ENCODE results near the gene SUPT4H1. TPM values are rescaled to one million over a fixed set of nuclear protein-coding genes. Genes with fewer than 3 reads are reported as not detected.

The SUPT4H1 gene
- total and polyA plus RNA-seq, 9 of the 15 experiments (the other 6 are each of a cell fraction or from before 2014, with no cell fraction given) = 62.1 to 320 (median 117) TPM

DNA sequence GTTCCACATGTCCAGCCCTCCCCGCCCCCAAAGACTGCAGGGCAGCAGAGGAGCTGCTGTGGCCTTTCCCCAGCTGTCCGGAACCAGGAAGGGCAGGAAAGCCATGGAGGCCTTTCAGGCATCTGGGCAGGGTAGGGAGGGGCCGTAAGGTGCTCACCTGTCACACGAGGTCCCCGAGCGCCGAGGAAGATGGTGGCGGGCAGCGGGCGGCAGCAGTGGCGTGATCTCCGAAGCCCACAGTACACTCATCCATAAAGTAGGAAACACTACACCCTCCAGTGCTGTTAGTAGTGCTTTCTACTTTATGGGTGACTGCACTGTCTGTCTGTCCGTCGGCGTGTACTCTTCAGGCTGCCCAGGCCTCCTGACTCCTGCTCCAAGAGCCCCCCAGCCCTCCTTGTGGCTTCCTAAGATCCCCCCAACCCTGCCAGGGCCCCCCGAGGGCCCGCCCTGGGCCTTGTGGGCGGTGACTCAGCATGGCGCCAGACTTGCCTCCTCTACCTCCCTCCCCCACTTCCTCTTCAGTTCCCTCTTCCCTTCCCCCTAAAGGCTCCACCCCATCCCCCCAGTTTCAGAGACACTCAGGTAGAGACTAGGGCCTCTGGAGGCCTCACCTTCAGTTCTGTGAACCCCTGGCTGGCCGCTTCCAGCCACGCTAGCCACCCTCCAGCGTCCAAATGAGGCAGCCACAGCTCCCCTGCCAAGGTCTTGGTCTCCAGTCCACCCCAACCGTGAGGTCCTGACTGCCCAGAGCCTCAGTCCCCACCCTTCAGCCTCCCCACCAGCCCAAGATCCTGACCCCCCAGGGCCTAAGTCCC lies 20.8 kb downstream of the SUPT4H1 start (continued):
- TF ChIP-seq CREM (IDR thresholded peaks at IDR 0.05; ENCODE audit: low read depth) = no peak
- no peak for TF ChIP-seq ZNF408 (CRISPR knock-in tag; IDR thresholded peaks at IDR 0.05; ENCODE audit: low read depth)
- TF ChIP-seq RCOR1 (IDR thresholded peaks at IDR 0.05; ENCODE audit: borderline replicate concordance in 1 of 2, low read depth in 2 of 2, low read length in 2 of 2) = peak; percentile 40 to 63; a peak in 2 of 4 replicates
- no peak for TF ChIP-seq ZNF780A (CRISPR knock-in tag; IDR thresholded peaks at IDR 0.05)
- no peak for TF ChIP-seq TFAM (CRISPR knock-in tag; conservative IDR thresholded peaks at IDR 0.05)
- no peak for TF ChIP-seq NFE2L1 (tag; IDR thresholded peaks at IDR 0.05; ENCODE audit: borderline replicate concordance, low read depth)
- TF ChIP-seq ESRRA (IDR thresholded peaks at IDR 0.05; ENCODE audit: borderline replicate concordance, low read depth) = no peak; the same call in 1 of the 2 replicates
- TF ChIP-seq JUN (IDR thresholded peaks at IDR 0.05; ENCODE audit: borderline replicate concordance, low read depth, low read length) = peak; percentile 65; the same call in 1 of the 2 replicates
- no peak; the same call in 1 of the 2 replicates for TF ChIP-seq JUN (CRISPR knock-in tag; IDR thresholded peaks at IDR 0.05; ENCODE audit: borderline replicate concordance)
- TF ChIP-seq CXXC5 (CRISPR knock-in tag; IDR thresholded peaks at IDR 0.05) = no peak; the same call in 1 of the 2 replicates
- TF ChIP-seq ZNF197 (CRISPR knock-in tag; IDR thresholded peaks at IDR 0.05; ENCODE audit: low read depth) = 0 out of 2 replicates have a peak, but pooled peaks have one; percentile 35
- TF ChIP-seq GATAD2A (IDR thresholded peaks at IDR 0.05) = peak; percentile 13; the same call in 1 of the 2 replicates
- TF ChIP-seq, protein P1, sequence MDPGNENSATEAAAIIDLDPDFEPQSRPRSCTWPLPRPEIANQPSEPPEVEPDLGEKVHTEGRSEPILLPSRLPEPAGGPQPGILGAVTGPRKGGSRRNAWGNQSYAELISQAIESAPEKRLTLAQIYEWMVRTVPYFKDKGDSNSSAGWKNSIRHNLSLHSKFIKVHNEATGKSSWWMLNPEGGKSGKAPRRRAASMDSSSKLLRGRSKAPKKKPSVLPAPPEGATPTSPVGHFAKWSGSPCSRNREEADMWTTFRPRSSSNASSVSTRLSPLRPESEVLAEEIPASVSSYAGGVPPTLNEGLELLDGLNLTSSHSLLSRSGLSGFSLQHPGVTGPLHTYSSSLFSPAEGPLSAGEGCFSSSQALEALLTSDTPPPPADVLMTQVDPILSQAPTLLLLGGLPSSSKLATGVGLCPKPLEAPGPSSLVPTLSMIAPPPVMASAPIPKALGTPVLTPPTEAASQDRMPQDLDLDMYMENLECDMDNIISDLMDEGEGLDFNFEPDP (CRISPR knock-in tag; IDR thresholded peaks at IDR 0.05) = no peak
- TF ChIP-seq, protein P2, sequence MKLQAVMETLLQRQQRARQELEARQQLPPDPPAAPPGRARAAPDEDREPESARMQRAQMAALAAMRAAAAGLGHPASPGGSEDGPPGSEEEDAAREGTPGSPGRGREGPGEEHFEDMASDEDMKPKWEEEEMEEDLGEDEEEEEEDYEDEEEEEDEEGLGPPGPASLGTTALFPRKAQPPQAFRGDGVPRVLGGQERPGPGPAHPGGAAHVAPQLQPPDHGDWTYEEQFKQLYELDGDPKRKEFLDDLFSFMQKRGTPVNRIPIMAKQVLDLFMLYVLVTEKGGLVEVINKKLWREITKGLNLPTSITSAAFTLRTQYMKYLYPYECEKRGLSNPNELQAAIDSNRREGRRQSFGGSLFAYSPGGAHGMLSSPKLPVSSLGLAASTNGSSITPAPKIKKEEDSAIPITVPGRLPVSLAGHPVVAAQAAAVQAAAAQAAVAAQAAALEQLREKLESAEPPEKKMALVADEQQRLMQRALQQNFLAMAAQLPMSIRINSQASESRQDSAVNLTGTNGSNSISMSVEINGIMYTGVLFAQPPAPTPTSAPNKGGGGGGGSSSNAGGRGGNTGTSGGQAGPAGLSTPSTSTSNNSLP (IDR thresholded peaks at IDR 0.05; ENCODE audit: borderline replicate concordance, low read depth, low read length) = no peak
- TF ChIP-seq ERF (CRISPR knock-in tag; IDR thresholded peaks at IDR 0.05) = peak; percentile 65; the same call in 1 of the 2 replicates
- TF ChIP-seq RHOXF2B (CRISPR knock-in tag; conservative IDR thresholded peaks at IDR 0.05) = no peak
- peak; percentile 29 for TF ChIP-seq SIRT6 (IDR thresholded peaks at IDR 0.05; ENCODE audit: low read depth, low read length)
- TF ChIP-seq, protein P3, sequence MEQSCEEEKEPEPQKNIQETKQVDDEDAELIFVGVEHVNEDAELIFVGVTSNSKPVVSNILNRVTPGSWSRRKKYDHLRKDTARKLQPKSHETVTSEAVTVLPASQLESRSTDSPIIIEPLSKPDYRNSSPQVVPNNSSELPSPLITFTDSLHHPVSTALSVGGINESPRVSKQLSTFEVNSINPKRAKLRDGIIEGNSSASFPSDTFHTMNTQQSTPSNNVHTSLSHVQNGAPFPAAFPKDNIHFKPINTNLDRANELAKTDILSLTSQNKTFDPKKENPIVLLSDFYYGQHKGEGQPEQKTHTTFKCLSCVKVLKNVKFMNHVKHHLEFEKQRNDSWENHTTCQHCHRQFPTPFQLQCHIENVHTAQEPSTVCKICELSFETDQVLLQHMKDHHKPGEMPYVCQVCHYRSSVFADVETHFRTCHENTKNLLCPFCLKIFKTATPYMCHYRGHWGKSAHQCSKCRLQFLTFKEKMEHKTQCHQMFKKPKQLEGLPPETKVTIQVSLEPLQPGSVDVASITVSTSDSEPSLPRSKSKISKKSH (CRISPR knock-in tag; IDR thresholded peaks at IDR 0.05) = no peak
- no peak; the same call in 1 of the 2 replicates for TF ChIP-seq ZNF263 (CRISPR knock-in tag; IDR thresholded peaks at IDR 0.05; ENCODE audit: borderline replicate concordance)
- TF ChIP-seq, protein P4, sequence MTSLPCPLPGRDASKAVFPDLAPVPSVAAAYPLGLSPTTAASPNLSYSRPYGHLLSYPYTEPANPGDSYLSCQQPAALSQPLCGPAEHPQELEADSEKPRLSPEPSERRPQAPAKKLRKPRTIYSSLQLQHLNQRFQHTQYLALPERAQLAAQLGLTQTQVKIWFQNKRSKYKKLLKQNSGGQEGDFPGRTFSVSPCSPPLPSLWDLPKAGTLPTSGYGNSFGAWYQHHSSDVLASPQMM (CRISPR knock-in tag; IDR thresholded peaks at IDR 0.05) = no peak
- no peak for TF ChIP-seq HMG20B (CRISPR knock-in tag; IDR thresholded peaks at IDR 0.05)
- TF ChIP-seq SETDB1 (IDR thresholded peaks at IDR 0.05; ENCODE audit: low read length) = no peak
- no peak for TF ChIP-seq ETS2 (tag; IDR thresholded peaks at IDR 0.05; ENCODE audit: borderline replicate concordance, poor library complexity, severe bottlenecking)
- TF ChIP-seq NBN (IDR thresholded peaks at IDR 0.05; ENCODE audit: low read depth) = no peak; the same call in 1 of the 2 replicates
